HG03457 (cell line): ENCODE measurements around the gene RPS2.

Experiments used
- ATAC-seq: cut with Tn5 transposase; IDR thresholded peaks from one replicate; pipeline ENCODE4 v1.9.1; 2021; ENCODE audit warnings: moderate number of reproducible peaks; ENCODE audit not compliant: unreplicated experiment

The RPS2 gene

GRCh38 chr16:1999866-2000514 lies 35.4 kb upstream of the RPS2 start:
- ATAC-seq, result no peak

GRCh38 chr16:1998852-1999801 lies 34.5 kb upstream of the RPS2 start:
- no peak for ATAC-seq

GRCh38 chr16:1998360-1998835 lies 33.8 kb upstream of the RPS2 start:
- ATAC-seq, result no peak

GRCh38 chr16:1997494-1998359 lies 33.1 kb upstream of the RPS2 start:
- no peak for ATAC-seq

- ATAC-seq, result no peak
Measured at GRCh38 chr16:1993731-1994131, 29.1 kb upstream of the RPS2 start.

GRCh38 chr16:1992704-1993317 lies 28.2 kb upstream of the RPS2 start:
- no peak for ATAC-seq

GRCh38 chr16:1991948-1992703 lies 27.5 kb upstream of the RPS2 start:
- peak; percentile 32 for ATAC-seq

GRCh38 chr16:1991588-1991947 lies 26.9 kb upstream of the RPS2 start:
- ATAC-seq, result no peak

GRCh38 chr16:1991135-1991551 lies 26.5 kb upstream of the RPS2 start:
- ATAC-seq, result no peak

GRCh38 chr16:1990351-1991134 lies 25.9 kb upstream of the RPS2 start:
- no peak for ATAC-seq

GRCh38 chr16:1990101-1990350 lies 25.4 kb upstream of the RPS2 start:
- no peak for ATAC-seq

- ATAC-seq, result no peak
Measured at GRCh38 chr16:1989209-1990100, 24.8 kb upstream of the RPS2 start, which contains the start of gene SYNGR3. Gene SYNGR3, plus strand, starts transcription at chr16:1989970. Its CDS starts 133 bp downstream, at chr16:1990103.

- ATAC-seq, result no peak
Measured at GRCh38 chr16:1987198-1987597, 22.6 kb upstream of the RPS2 start.

- no peak for ATAC-seq
Measured at GRCh38 chr16:1985466-1986150, 21.0 kb upstream of the RPS2 start.

- ATAC-seq, result no peak
Measured at GRCh38 chr16:1984347-1985225, 20.0 kb upstream of the RPS2 start.

- no peak for ATAC-seq
Measured at GRCh38 chr16:1983544-1984346, 19.1 kb upstream of the RPS2 start, which contains the start of gene GFER. Gene GFER, plus strand, starts transcription at chr16:1984193. Its CDS starts 26 bp downstream, at chr16:1984219.
